ENCODE data around the gene MET. TPM values are rescaled to one million over a fixed set of nuclear protein-coding genes. Genes with fewer than 3 reads are reported as not detected.

MET gene
- total and polyA plus RNA-seq, 2 of the 8 experiments (the other 6 are each of a cell fraction or from before 2014, with no cell fraction given): 3.5 to 12.9 TPM

DNA sequence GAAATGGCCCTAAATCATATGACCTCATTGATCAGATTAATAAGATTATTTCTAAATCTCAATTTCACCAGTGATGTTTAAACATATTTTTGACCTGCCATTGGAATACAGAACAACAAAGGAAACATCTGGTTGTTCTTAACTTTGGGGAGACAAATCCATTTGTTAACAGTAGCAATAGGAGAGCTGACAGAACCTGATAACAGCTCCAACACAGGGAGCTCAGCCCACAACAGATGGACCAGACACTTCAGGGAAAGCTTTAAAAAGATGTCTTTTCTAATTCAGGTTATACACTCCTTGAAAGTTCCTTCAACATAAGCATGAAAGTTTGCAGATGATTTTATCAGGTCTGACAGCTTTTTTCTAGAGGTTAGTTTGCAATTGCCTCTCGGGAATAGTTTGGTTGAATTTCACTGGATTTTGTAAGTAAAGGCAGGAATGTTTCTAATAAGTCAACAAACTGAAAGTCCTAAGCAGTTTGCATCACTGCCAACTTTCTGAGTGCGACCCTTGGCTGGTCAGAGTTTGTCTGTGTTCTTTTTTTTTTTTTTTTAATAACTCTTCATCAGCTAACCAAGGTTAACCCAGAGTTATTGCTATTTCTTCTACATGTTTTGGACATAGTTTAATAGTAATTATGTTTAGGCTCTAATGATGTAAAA lies 6.5 kb upstream of the MET start:
- H4K91ac ChIP-seq (replicated peaks; ENCODE audit: insufficient read length, low read length): no peak overlapping the region
- no peaks in the 10 kb centered on the region for H3K4me1 ChIP-seq (replicated peaks in 1 of 4; ENCODE audit: control insufficient read depth in 3 of 4, insufficient read depth in 4 of 4, low read length in 3 of 4)
- H3K36me3 ChIP-seq (ENCODE audit: control insufficient read depth in 2 of 4, insufficient read depth in 4 of 4, low read length in 3 of 4): no peaks in the 10 kb centered on the region
- no peak overlapping the region for H3K18ac ChIP-seq (ENCODE audit: extremely low read depth, low read length)
- H3K4ac ChIP-seq (replicated peaks; ENCODE audit: insufficient read length, low read depth, low read length): no peak overlapping the region
- 67% methylated on average over 2 of the region's 2 CpGs; no CpG with 5 or more reads in 1 of the 2 experiments for WGBS, 2 experiments (ENCODE audit: extremely low coverage in 1 of 2, insufficient coverage in 1 of 2, insufficient read length in 1 of 2, insufficient replicate concordance in 2 of 2, low coverage in 1 of 2, low lambda C conversion rate in 2 of 2, missing lambda C conversion rate in 1 of 2)
- H3K23me2 ChIP-seq (ENCODE audit: low read depth, low read length): no peaks in the 10 kb centered on the region
- no peak overlapping the region for H2BK5ac ChIP-seq (ENCODE audit: low read depth, low read length)
- H3K4me2 ChIP-seq (ENCODE audit: insufficient read depth in 1 of 2, low read depth in 2 of 2, low read length in 2 of 2): no peak overlapping the region
- ChIA-PET CTCF (ENCODE audit: partially characterized antibody) (interaction anchor here (0.9 kb wide), 1 partner anchor 9 kb away, joined by 3 read pairs; no protein-coding TSS in a partner anchor), POLR2A (ENCODE audit: partially characterized antibody) (no interaction called here)
- no peak overlapping the region for H3K14ac ChIP-seq (ENCODE audit: insufficient read length)
- H2AK5ac ChIP-seq (ENCODE audit: low read depth, low read length): no peak overlapping the region
- no peak overlapping the region for H4K5ac ChIP-seq (ENCODE audit: insufficient read length, low read depth, low read length)
- H2BK120ac ChIP-seq (replicated peaks; ENCODE audit: low read depth, low read length): no peak overlapping the region
- no peaks in the 10 kb centered on the region for H4K20me1 ChIP-seq (replicated peaks in 1 of 2; ENCODE audit: control insufficient read depth in 1 of 2, insufficient read depth in 2 of 2, low read length in 2 of 2)
- H2AFZ ChIP-seq (ENCODE audit: low read length): no peak overlapping the region
- FAIRE-seq (no peak), DNase-seq (ENCODE audit: low read depth in 1 of 2, low spot score in 2 of 2) (no peak)
- H3K9me3 ChIP-seq (ENCODE audit: insufficient read depth in 2 of 2, low read depth in 1 of 2, low read length in 1 of 2): no peaks in the 10 kb centered on the region
- H3K23ac ChIP-seq (ENCODE audit: insufficient read length): no peak overlapping the region
- H3K27ac ChIP-seq (ENCODE audit: low read depth, low read length): no peak overlapping the region
- H2BK12ac ChIP-seq (ENCODE audit: low read depth, low read length): no peak overlapping the region
- no peak overlapping the region for H4K8ac ChIP-seq (ENCODE audit: extremely low read depth, insufficient read depth, low read length)
- H2BK20ac ChIP-seq (ENCODE audit: low read length): no peak overlapping the region
- H3K4me3 ChIP-seq (ENCODE audit: extremely low read depth in 1 of 4, insufficient read depth in 2 of 4, low read depth in 3 of 4, low read length in 4 of 4): no peak overlapping the region
- no peak overlapping the region for H3K56ac ChIP-seq (replicated peaks; ENCODE audit: insufficient read length, low read depth, low read length)
- H3K27me3 ChIP-seq (replicated peaks in 1 of 4; ENCODE audit: control insufficient read depth in 3 of 4, extremely low read depth in 1 of 4, insufficient read depth in 3 of 4, low read length in 3 of 4): no peaks in the 10 kb centered on the region
- no peak overlapping the region for H3K9ac ChIP-seq (replicated peaks in 1 of 4; ENCODE audit: extremely low read depth in 1 of 4, low read depth in 3 of 4, low read length in 3 of 4)
- no peaks in the 10 kb centered on the region for H3K79me1 ChIP-seq (ENCODE audit: low read depth, low read length)
- no peaks in the 10 kb centered on the region for H3K79me2 ChIP-seq (ENCODE audit: control insufficient read depth in 1 of 2, insufficient read depth in 2 of 2, low read length in 2 of 2)
- H2BK15ac ChIP-seq (ENCODE audit: low read length): no peak overlapping the region
- TF ChIP-seq CREB1 (IDR thresholded peaks at IDR 0.05) (no peak), NANOG (IDR thresholded peaks at IDR 0.05; ENCODE audit: insufficient read depth, low read depth, low read length, poor library complexity, severe bottlenecking) (no peak), YY1 (IDR thresholded peaks at IDR 0.05; ENCODE audit: low read depth, low read length) (no peak), POLR2A (IDR thresholded peaks at IDR 0.05; ENCODE audit: control extremely low read depth in 1 of 2, low read depth in 2 of 2, low read length in 2 of 2) (no peak), HDAC6 (IDR thresholded peaks at IDR 0.05; ENCODE audit: low read depth, low read length) (no peak), GABPA (IDR thresholded peaks at IDR 0.05; ENCODE audit: borderline replicate concordance, insufficient read depth, low read length) (no peak)
- TF ChIP-seq, protein P1, sequence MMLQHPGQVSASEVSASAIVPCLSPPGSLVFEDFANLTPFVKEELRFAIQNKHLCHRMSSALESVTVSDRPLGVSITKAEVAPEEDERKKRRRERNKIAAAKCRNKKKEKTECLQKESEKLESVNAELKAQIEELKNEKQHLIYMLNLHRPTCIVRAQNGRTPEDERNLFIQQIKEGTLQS (IDR thresholded peaks at IDR 0.05; ENCODE audit: insufficient read depth, low read depth, low read length): no peak
